HG03457 (cell line): ENCODE measurements around the gene MATN4.

Experiments
- ATAC-seq: cut with Tn5 transposase; IDR thresholded peaks from one replicate; pipeline ENCODE4 v1.9.1; 2021; ENCODE audit warnings: moderate number of reproducible peaks; ENCODE audit not compliant: unreplicated experiment

The MATN4 gene

GRCh38 chr20:45254383-45255262, 53.5 kb downstream of the MATN4 start, which contains the start of gene SLPI:
SLPI (minus strand) TSS chr20:45254564; CDS start chr20:45254543, 21 bp downstream.
- no peak for ATAC-seq

GRCh38 chr20:45253261-45253660, 54.8 kb downstream of the MATN4 start:
- ATAC-seq = no peak

DNA sequence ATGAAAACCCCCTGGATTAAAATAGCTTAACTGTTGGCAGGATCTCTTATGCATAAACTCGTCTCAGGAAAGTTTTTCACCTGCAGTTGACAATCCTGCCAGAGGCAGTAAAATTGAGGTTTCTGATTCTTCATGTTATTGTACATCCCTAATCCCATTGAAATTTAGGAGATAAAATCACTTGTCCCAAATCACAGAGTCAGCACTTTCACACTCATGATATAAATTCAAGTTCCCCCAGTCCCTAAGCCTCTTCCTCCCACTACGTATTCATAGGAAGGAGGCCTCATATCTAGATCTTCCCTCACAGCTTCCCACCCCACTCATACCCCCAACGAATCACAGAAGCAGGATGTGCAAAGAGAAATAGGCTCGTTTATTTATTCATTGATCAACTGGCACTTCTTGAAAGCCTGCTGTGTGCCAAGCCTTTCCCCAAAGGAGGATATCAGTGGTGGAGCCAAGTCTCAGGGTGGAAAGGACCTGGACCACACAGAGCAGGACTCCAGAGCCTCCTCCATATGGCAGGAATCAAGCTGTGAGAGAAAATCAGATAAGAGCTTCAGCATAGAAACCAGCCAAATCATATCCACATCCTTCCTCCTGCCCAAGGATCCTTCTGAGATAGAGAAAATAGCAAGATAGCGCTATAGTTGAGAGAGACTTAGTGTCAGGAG, 56.1 kb downstream of the MATN4 start:
- ATAC-seq = no peak

- ATAC-seq = no peak
Measured at GRCh38 chr20:45248609-45249008, 59.5 kb downstream of the MATN4 start.

DNA sequence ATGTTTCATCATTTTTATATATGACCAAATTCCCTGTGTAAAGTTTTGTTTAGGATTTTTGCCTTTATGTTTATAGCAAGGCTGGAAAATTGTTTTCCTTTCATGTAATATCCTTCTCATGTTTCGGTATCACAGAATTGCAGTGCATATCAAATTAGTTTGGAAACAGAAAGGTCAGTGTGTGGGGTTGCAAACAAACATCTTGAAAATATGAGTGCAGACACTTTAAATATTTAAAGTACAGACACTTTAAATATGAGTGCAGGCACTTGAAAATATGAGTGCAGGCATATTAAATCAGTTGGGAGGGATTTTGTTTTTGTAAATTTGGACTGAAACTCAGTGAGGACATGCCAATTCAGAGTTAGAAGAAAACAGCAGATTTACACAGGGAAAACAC, 60.2 kb downstream of the MATN4 start:
- ATAC-seq = no peak

GRCh38 chr20:45246109-45246508, 62.0 kb downstream of the MATN4 start:
- no peak for ATAC-seq
